Suppressor macrophage (primary cell): Measurements from ENCODE around the gene MED15.
"Not testable (repeated sequence)": the region's sequence is repeated elsewhere in the genome, so short reads cannot be mapped to it uniquely, and the experiment has no call there.

Source experiments
- DNase-seq, 4 experiments: peaks; one replicate each; pipeline ENCODE4 v3.0.0-alpha.2; 2020 to 2022

The MED15 gene

GRCh38 chr22:20483143-20483506, 24.3 kb upstream of the MED15 start:
- not testable (repeated sequence) for DNase-seq

- no peak for DNase-seq
Observed at GRCh38 chr22:20483771-20484170, 23.6 kb upstream of the MED15 start.

GRCh38 chr22:20484948-20485683, 22.3 kb upstream of the MED15 start:
- no peak for DNase-seq

- DNase-seq: no peak
Observed at GRCh38 chr22:20486229-20486628, 21.2 kb upstream of the MED15 start.

DNA sequence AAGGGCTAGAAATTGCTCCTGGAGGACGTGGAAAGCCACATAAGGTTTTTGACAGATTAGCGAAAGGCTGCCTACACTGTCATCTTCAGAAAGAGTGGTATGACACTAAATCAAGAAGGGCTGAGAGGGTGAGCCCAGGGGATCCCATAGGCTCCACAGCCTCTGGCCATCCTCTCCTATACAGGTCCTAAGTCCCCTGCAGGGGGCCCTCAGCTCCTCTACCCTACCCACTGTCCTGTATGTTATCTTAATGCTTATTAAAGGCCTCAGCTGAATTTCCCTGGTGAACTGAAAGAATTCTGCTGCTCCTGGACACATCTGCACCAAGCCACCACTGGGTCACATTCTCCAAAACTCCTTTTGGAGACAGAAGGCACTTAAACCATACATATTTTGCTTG, 19.7 kb upstream of the MED15 start:
- no peak for DNase-seq

DNA sequence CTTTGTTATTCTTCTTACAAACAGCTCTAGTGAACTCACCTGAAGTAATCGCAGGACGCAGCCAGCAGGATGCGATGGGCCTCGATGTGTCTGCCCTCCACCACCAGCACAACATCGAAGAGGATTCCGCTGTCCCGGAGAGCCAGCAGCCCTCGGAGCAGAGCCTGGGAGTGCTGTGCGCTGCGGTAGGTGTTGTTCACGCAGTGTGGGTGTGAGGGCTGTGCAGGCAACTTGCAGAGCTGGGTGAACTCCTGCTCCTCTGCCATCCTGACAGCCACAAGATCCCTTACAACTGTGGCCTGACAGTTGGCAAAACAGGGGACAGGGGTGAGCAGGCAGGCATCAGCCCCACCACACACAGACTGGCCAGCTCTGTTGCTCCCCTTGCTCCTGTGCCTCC, 18.5 kb upstream of the MED15 start:
- no peak for DNase-seq

DNA sequence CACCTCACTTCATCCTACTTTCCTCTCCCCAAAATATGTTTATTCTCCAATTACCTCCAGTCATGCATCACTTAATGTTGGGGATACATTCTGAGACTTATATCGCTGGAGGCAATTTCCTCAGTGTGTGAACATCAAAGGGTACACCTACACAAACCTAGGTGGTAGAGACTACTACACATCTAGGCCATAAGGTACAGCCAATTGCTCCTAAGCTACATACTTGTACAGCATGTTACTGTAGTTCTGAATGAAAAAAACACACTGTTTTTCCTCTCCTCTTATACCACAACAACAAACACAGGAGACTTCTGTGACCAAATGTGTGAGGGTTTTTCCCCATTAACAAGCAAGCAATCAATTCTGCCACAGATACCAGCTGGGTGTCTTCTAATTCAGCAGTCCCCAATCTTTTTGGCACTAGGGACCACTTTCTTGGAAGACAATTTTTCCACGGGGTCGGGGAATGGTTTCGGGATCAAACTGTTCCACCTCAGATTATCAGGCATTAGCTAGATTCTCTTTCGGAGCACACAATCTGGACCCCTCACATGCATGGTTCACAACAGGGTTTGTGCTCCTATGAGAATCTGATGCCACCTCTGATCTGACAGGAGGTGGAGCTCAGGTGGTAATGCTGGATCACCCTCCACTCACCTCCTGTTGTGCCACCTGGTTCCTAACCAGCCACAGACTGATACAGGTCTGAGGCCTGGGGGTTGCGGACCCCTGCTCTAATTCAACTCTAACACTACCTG, 17.0 kb upstream of the MED15 start:
- DNase-seq: no peak

DNA sequence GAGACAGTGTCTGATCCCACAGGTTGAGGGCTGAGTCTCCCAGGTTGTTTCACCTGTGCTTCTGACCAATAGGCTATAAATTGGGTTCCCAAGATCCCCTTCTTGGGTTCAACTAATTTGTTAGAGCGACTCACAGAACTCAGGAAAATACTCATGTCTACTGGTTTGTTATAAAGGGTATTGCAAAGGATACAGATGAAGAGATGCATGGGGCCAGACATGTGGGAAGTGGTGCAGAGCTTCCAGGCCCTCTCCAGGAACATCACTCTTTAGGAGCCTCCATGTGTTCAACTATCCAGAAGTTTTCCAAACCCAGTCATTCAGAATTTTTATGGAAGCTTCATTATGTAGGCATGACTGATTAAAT, 16.5 kb upstream of the MED15 start:
- no peak for DNase-seq

DNA sequence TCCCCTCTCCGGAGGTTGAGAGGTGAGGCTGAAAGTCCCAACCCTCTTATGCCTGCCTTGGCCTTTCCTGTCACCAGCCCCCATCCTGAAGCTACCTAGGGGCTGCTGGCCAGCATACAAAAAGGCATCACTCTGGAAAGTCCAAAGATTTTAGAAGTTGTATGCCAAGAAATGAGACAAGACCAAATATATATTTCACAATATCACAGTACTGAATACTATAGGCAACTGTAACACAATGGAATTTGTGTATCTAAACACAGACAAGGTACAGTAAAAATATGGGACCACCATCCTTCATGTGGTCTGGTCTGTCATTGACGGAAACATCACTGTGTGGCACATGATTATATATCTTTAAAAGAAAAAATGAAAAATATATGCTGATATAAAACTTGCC, 16.1 kb upstream of the MED15 start:
- no peak for DNase-seq

GRCh38 chr22:20494978-20495860, 12.2 kb upstream of the MED15 start, which contains the start of gene KLHL22:
KLHL22 (minus strand) TSS chr22:20495795; CDS start chr22:20489211, 6,584 bp downstream.
- DNase-seq: peak; percentile 23 to 75 (median 46)

- peak; percentile 96 to 99 (median 98) for DNase-seq
Observed at GRCh38 chr22:20495861-20496681, 11.3 kb upstream of the MED15 start.

- DNase-seq: no peak
Observed at GRCh38 chr22:20497426-20497825, 10.0 kb upstream of the MED15 start.

DNA sequence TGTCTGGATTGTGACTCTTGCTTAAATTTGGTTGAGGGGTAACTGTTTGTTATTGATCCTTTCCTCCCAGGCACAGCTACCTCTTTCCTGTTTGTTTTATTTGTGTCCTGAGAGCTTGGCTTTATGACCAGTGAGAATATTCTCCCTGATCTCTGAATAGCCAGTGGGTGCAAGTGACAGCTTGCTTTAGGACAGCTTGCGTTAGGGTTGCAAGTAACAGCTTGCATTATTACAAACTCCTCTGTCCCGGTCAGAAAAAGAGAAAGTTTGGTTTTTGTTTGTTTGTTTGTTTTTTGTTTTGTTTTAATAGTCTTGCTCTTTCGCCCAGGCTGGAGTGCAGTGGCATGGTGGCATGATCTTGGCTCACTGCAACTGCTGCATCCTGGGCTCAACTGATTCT, 8.5 kb upstream of the MED15 start:
- DNase-seq: no peak

DNA sequence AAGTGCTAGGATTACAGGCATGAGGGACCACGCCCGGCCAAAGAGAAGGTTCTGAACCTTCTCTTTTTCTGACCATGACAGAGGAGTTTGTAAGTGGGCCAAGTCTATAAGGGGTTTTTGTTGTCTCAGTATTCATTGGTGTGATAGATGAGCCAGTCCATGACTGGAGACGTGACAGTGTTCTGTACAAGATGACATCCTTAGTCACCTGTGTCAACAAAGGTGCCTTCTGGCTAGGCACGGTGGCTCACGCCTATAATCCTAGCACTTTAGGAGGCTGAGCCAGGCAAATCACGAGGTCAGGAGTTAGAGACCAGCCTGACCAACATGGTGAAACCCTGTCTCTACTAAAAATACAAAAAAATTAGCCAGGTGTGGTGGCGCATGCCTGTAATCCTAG, 7.6 kb upstream of the MED15 start:
- no peak for DNase-seq

DNA sequence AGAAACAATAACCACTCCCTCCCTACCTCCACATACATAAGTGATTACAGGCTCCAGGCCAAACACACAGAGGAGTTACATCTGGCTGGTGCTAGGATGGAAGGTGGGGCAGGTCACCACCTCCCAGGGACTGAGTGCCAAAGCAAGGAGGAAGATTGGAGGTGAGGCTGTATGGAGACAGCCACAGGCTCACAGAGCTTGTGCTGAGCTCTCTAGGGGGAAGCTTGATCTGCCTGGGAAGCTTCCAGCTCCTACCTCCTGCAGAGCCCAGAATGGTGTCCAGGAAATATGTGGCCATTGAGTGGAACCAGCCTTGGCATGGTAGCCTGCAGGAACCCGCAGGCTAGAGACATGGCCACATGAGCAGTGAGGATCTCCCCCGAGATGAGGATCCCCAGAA, 3.6 kb upstream of the MED15 start:
- DNase-seq: no peak

GRCh38 chr22:20504293-20504922, 3.0 kb upstream of the MED15 start:
- DNase-seq: not testable (repeated sequence)

DNA sequence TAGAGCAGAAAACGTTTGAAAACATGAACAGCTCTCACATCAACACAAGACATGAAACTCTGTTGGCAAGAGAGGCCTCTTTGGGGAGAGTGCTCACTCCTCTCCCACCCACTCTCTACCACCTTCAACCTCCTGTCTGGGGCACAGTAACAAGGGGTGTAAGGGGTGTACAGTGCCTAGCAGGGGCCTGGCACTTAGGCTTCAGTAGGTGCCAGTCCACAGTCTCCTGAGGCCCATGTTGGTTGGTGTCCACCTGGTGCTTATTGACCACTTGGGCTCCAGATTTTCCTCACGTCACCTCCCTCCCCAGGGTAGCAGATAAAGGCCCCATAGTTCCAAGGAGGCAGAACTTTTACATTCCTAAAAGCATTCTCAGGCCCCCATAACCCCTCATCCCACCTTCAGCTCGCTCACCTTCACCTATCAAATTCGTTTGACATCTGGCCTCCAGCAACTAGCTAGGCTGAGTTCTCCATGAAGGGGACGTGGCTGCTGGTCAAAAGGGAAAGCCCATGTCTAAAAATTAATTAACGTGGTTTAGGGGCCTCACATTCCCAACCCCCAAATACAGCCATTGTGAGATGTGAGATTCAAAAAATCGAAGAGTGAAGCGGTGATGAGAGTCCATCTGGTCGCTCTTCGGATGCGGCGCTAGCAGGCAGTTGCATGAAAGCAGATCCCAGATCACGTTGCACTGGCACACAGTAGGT, 712 bp upstream of the MED15 start:
- DNase-seq: no peak

DNA sequence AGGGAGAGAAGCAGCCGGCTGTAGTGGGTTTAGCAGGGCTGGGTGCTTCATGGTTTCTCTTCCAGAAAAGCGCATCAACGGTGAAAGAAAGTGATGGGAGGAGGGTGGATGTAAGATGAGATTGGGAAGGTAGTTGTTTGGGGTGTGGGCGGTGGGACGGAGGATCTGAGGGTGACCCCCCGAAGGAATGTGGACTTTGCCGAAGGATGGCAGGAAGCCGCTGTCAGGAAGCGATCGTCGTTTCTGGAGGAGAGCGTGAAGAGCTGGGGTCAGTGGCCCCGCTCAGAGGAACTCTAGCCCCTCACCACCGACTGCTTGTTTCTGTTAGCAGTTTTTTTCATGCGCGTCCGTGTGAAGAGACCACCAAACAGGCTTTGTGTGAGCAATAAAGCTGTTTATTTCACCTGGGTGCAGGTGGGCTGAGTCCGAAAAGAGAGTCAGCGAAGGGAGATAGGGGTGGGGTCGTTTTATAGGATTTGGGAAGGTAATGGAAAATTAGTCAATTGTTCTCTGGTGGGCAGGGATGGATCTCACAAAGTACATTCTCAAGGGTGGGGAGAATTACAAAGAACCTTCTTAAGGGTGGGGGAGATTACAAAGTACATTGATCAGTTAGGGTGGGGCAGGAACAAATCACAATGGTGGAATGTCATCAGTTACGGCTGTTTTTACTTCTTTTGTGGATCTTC, 801 bp downstream of the MED15 start:
- DNase-seq: not testable (repeated sequence)

GRCh38 chr22:20508815-20509271, 1.4 kb downstream of the MED15 start:
- DNase-seq: no peak

- peak; percentile 83 to 94 (median 88) for DNase-seq
Observed at GRCh38 chr22:20509344-20510047, 2.1 kb downstream of the MED15 start.
